Measurements from ENCODE around the gene ADGRG4.

DNA sequence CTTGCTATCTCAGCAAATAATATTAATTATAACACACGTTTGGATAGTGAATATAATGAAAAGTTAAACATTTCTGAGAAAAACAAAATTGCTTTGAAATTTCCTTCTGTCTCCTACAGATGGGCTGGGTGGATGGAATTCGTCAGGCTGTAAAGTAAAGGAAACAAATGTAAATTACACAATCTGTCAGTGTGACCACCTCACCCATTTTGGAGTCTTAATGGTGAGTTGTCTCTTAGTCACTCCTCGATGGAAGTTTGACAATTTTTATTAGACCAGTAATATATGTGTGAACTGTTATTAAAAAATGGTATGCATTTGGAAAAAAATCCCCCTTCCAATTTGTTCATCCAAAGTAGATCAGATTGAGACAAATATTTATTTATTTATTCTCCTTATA lies 94.5 kb downstream of the ADGRG4 start:
- TF ChIP-seq POLR2A (IDR thresholded peaks at IDR 0.05; ENCODE audit: low read depth, low read length), result no peak
- TF ChIP-seq POLR2AphosphoS5 (IDR thresholded peaks at IDR 0.05; ENCODE audit: low read depth, low read length), result no peak
- TF ChIP-seq TAF1 (IDR thresholded peaks at IDR 0.05; ENCODE audit: borderline replicate concordance, low read depth, low read length), result no peak

Data from GM12892 (cell line).